Measurements from ENCODE around the gene NRAS. TPM values are rescaled to one million over a fixed set of nuclear protein-coding genes. Genes with fewer than 3 reads are reported as not detected.
"Not testable (repeated sequence)": the region's sequence is repeated elsewhere in the genome, so short reads cannot be mapped to it uniquely, and the experiment has no call there.

Gene NRAS
- polyA plus RNA-seq (ENCODE audit: insufficient read depth in 1 of 5, insufficient read length in 5 of 5, low replicate concordance in 1 of 5): 10 to 100 TPM; 44.7 to 75.8 (median 56.5) TPM
- long read RNA-seq, donor 1, full-length matches to known transcripts: 50 of 123 reads
- long read RNA-seq, donor 1, partial matches to known transcripts: 73 of 123 reads
- long read RNA-seq, donor 1, other reads (novel, unspliced or antisense): 0 of 123 reads
- long read RNA-seq, donor 2, full-length matches to known transcripts: 36 of 41 reads
- long read RNA-seq, donor 2, partial matches to known transcripts: 5 of 41 reads
- long read RNA-seq, donor 2, other reads (novel, unspliced or antisense): 0 of 41 reads
- long read RNA-seq, donor 3, full-length matches to known transcripts: 29 of 29 reads
- long read RNA-seq, donor 3, partial matches to known transcripts: 0 of 29 reads
- long read RNA-seq, donor 3, other reads (novel, unspliced or antisense): 0 of 29 reads
- long read RNA-seq, donor 4, full-length matches to known transcripts: 22 of 58 reads
- long read RNA-seq, donor 4, partial matches to known transcripts: 36 of 58 reads
- long read RNA-seq, donor 4, other reads (novel, unspliced or antisense): 0 of 58 reads
- long read RNA-seq, donor 5, full-length matches to known transcripts: 53 of 68 reads
- long read RNA-seq, donor 5, partial matches to known transcripts: 15 of 68 reads
- long read RNA-seq, donor 5, other reads (novel, unspliced or antisense): 0 of 68 reads
- long read RNA-seq, donor 6, full-length matches to known transcripts: 53 of 60 reads
- long read RNA-seq, donor 6, partial matches to known transcripts: 7 of 60 reads
- long read RNA-seq, donor 6, other reads (novel, unspliced or antisense): 0 of 60 reads
- long read RNA-seq, donor 7, full-length matches to known transcripts: 36 of 42 reads
- long read RNA-seq, donor 7, partial matches to known transcripts: 6 of 42 reads
- long read RNA-seq, donor 7, other reads (novel, unspliced or antisense): 0 of 42 reads
- long read RNA-seq, donor 8, full-length matches to known transcripts: 20 of 20 reads
- long read RNA-seq, donor 8, partial matches to known transcripts: 0 of 20 reads
- long read RNA-seq, donor 8, other reads (novel, unspliced or antisense): 0 of 20 reads

DNA sequence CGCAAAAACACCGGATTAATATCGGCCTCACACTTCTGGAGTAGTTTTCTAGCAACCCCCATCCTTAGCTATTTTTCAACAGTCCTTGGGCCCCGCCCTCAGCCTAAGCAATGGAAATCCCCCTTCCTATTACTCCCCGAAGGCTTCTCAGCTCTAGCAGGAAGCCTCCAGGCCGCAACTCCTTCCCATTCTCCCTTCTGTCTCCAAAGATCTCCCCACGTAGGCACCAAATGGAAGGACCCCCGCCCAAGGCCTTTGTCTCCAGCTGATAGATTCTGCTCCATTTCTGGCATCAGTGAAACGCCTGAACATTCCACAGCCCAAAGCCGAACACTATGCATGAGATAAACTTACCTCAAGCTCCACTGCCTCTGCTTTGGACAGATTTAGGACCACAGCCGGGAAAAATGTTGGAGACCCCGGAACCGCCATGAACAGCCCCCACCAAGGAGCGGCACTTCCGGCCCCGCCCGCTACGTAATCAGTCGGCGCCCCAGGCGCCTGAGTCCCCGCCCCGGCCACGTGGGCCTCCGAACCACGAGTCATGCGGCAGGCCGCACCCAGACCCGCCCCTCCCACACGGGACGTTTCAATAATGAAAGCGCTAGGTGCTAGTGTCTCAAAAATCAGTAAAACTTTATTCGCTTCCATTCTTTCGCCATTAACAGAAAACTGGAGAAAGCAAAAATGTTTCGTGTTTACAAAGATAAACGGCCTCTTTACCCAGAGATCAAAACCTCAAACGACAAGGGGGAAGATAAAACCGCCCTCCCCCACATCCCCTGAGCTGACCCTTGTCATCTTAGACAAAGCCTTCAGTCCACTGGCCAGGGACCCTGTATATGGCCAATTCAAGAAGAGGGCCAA, at the start of gene NRAS:
TSS of gene NRAS (minus strand) at position 468 of the 867 bp plus-strand sequence. CDS start 611 bp downstream, outside the sequence.
- peak; percentile 90 to 92 for DNase-seq

DNA sequence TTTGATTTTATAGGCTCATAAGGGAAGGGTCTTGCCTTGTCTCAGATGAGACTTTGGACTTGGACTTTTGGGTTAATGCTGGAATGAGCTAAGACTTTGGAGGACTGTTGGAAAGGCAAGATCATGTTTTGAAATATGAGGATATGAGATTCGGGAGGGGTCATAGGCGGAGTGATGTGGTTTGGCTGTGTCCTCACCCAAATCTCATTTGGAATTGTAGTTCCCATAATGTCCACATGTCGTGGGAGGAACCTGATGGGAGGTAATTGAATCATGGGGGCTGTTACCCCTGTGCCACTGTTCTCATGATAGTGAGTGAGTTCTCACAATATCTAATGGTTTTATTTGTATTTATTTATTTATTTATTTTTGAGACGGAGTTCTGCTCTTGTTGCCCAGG, 48.1 kb upstream of the NRAS start:
- DNase-seq: no peak

DNA sequence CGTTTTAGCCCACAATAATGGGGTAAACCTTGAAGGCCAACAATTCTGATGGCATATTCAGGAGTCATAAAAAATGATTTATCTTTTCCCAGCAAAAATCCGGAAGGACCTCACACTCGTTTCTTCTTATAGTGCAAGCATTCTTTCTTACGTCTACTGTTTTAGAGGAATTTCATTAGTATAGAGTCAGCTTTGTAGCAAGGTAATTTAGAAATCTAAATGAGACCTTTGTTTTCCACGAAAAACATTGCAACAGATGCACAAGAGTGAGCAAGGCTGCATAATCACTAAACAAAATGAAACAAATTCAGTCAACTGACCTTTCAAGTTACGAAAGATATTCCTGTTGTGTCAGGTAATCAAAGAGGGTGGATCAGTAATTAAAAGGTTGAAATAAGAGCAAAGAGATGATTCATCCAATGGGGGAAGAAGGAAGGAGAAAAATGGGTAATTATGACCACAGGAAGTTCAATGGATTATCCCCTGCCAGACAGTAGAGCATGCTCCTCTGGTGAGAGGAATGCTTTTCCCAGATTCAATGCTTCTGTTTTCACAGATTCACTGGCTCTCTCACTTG, 41.8 kb upstream of the NRAS start:
- DNase-seq: no peak

- peak; percentile 96 to 98 for DNase-seq
Observed at GRCh38 chr1:114757455-114758255, 41.1 kb upstream of the NRAS start, which contains the start of gene CSDE1. Gene CSDE1, minus strand, starts transcription at chr1:114757984. Its CDS starts 18,094 bp downstream, at chr1:114739890.

GRCh38 chr1:114756949-114757454, 40.4 kb upstream of the NRAS start:
- DNase-seq: peak in 1 of 2 donors; percentile 21

DNA sequence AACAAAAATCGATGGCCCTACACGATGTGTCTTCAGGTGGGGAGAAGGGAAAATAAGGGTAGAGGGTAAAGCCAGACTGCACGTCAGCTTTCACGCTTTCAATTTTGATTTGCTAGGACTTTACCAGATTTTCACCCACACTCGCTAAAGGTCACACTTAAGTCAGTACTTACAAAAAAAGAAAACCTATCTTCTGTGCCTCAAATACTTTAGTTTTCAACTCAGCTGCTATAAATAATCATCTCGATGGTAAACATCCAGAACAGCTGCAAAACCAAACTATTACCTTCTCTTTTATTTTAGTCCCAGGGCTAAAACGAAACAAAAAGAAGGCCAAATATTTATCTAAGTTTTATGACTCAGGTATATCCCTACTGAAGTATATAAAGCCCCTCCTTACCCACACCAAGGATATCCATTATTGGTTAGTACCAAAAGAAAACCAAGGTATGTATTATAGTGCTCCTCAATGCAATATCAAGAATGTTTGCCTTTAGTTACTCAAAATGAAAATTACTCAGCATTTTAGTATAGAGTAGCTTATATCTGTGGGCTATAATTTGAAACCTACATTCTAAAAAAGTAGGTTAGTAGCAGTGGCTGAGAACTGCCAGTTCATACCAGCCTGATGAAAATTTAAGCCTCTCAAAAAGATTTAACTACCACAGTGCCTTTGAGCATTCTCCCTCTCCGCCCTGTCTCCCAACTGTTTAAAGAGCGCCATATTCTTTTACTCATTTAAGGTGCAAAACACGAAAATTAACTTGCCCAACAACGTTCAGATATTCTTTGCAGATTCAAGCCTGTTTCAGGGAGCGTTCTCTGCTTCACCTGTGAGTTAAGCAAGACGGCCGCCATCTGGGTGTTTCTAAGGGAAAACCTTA, 39.7 kb upstream of the NRAS start:
- DNase-seq: no peak

DNA sequence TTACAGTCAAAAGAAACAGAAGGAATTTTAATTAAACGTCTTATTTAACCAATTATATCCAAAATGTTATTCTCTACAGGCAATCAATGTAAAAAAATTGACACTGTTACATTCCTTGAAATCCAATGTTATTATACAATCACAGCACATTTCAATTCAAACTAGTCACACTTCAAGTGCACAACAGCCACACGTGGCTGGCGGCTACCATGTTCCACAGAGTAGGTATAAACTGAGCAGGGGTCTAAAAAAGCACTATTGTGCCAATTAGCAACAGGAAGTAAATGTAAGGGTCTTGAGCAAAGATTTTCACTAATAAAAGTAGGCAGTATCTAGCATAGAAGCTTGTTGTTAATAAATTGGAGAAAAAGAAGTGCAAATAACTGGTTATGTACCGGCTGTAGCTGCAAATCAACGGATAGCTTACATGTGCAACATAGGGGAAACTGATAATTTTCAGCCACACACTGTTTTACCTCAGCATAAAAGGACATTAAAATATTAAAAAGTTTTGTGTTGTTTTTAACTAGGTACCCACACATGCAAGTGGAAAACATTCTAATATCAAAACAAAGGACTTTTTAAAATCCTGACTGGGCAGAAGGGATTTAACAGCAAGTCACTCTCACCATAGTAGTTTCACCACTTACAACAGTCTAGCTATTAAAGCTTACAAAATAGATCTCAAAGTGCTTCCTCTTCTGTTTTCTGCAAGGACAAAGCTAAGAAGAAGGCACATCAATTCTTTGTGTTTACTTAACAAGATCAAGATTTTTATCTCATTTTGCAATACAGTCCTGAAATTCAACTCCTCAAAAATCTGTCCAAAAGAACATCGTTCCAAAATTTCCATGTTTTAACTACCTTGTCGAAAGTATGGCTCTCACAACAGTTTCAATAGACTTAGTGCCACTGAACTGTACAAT, 38.7 kb upstream of the NRAS start:
- DNase-seq: no peak

DNA sequence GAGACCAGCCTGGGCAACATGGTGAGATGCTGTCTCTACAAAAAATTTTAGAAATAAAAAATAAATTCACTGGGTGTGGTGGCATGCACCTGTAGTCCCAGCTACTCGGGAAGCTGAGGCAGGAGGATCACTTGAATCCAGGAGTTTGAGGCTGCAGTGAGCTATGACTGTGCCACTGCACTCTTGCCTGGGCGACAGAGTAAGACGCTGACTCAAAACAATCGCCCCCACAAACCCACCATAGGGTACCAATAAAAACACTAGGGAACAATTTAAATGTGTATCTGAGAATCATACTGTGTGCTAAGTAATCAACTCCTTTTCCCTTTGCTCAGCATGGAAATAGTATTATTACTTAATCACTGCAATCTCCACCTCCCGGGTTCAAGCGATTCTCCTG, 37.1 kb upstream of the NRAS start:
- not testable (repeated sequence) for DNase-seq

GRCh38 chr1:114753143-114753542, 36.6 kb upstream of the NRAS start:
- DNase-seq: no peak

- no peak for DNase-seq
Observed at GRCh38 chr1:114750780-114751179, 34.2 kb upstream of the NRAS start.

- no peak for DNase-seq
Observed at GRCh38 chr1:114749835-114750234, 33.3 kb upstream of the NRAS start.

DNA sequence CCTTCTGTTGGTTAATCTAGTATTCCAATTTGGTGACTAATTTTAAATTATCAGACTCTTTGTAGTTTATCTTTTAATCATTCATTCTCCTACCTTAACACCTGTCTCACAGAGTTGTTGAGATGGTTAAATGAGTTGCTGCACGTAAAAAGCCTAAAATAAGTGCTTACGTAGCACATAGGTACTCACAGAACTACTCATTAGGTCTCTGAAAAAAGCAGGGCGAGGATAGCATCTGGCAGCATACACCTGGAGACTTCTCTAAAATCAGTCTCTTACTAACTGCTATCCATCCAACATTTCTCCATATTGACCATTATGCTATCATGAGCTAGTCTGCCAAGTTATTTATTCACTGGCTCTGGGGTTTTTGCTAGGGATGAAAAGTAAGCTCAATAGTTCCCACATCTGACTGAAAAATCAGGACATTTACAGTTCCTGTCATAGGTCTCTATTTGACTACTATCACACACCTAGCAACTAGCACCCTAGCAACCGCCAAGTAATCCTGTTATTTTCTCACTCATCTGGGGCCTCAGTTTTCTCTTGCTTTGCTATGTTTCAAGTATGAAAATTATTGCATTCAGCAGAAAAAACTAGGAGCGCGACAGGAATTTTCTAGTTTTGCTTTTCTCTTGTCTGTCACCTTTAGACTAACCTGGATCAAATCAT, 30.0 kb upstream of the NRAS start:
- DNase-seq: no peak

- DNase-seq: no peak
Observed at GRCh38 chr1:114745291-114745690, 28.7 kb upstream of the NRAS start.

- DNase-seq: no peak
Observed at GRCh38 chr1:114741963-114742746, 25.6 kb upstream of the NRAS start.

DNA sequence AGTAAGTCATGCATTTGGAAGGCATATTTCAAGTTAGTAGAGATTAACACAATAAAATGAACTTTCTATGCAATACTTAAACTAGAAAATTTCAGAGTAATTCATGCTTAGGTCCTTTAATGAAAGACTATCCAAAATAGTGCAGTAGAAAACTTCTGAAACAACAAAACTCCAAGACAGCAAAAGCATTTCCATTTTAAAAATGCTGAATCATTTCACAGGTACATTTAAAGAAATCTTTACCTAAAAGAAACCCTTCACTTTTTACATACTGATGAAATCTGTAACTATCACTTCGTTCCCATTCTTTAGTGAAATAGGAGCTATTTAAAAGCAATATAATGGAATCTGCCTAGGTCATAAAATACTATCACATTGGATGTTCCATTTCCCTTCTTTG, 23.8 kb upstream of the NRAS start:
- DNase-seq: no peak

DNA sequence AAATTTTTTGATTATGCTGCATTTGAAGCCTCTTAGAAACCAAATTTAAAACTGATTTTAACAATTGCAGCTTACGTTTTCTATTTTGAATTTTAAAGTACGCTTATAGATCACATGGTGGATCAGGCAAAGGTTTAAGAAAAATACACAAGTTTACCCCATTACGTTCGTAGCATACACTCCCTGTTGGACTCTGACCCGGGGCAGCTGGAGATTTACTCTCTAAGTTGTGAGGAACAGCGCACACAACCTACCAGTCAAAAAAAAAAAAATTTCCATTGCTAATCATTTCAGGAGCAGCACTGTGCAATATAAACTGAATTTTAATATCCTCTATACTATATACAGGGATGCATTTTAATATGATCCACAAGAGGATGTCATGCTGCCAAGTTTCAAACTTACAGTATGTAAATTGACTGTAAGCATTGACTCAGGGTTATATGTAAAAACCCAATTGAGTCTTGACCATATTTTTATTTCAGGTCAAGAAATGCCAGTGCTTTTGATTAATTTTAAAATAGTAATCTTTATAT, 20.8 kb upstream of the NRAS start:
- DNase-seq: no peak
